GM18867 (cell line): ENCODE measurements around the gene ERICH6B.

Source experiments
- ATAC-seq: cut with Tn5 transposase; IDR thresholded peaks from one replicate; pipeline ENCODE4 v1.9.1; 2021; ENCODE audit warnings: mild to moderate bottlenecking, moderate library complexity; ENCODE audit not compliant: unreplicated experiment

The ERICH6B gene

GRCh38 chr13:45545686-45546409 lies 69.7 kb downstream of the ERICH6B start:
- ATAC-seq, result no peak

- no peak for ATAC-seq
These were observed 71.0 kb downstream of the ERICH6B start for GRCh38 chr13:45544520-45544919.

- ATAC-seq, result no peak
These were observed 72.7 kb downstream of the ERICH6B start for GRCh38 chr13:45542878-45543277.

GRCh38 chr13:45542391-45542790 lies 73.1 kb downstream of the ERICH6B start:
- no peak for ATAC-seq

GRCh38 chr13:45541806-45542205 lies 73.7 kb downstream of the ERICH6B start:
- no peak for ATAC-seq

- ATAC-seq, result no peak
These were observed 74.7 kb downstream of the ERICH6B start for GRCh38 chr13:45540864-45541263.

GRCh38 chr13:45540195-45540594 lies 75.3 kb downstream of the ERICH6B start:
- no peak for ATAC-seq

GRCh38 chr13:45538382-45538781 lies 77.2 kb downstream of the ERICH6B start:
- no peak for ATAC-seq

GRCh38 chr13:45537516-45537915 lies 78.0 kb downstream of the ERICH6B start:
- ATAC-seq, result no peak

- no peak for ATAC-seq
These were observed 79.3 kb downstream of the ERICH6B start for GRCh38 chr13:45536224-45536623.

GRCh38 chr13:45534604-45535003 lies 80.9 kb downstream of the ERICH6B start:
- no peak for ATAC-seq

GRCh38 chr13:45529758-45530157 lies 85.8 kb downstream of the ERICH6B start:
- ATAC-seq, result no peak

GRCh38 chr13:45527699-45528462 lies 87.7 kb downstream of the ERICH6B start:
- ATAC-seq, result no peak

- no peak for ATAC-seq
These were observed 93.0 kb downstream of the ERICH6B start for GRCh38 chr13:45522571-45522970.

GRCh38 chr13:45521297-45521696 lies 94.2 kb downstream of the ERICH6B start:
- no peak for ATAC-seq

- no peak for ATAC-seq
These were observed 96.0 kb downstream of the ERICH6B start for GRCh38 chr13:45519493-45519892.

- no peak for ATAC-seq
These were observed 96.9 kb downstream of the ERICH6B start for GRCh38 chr13:45518525-45519245.

GRCh38 chr13:45516757-45517156 lies 98.8 kb downstream of the ERICH6B start:
- ATAC-seq, result no peak

- no peak for ATAC-seq
These were observed 103.4 kb downstream of the ERICH6B start for GRCh38 chr13:45512098-45512496.

GRCh38 chr13:45511310-45512097 lies 104.0 kb downstream of the ERICH6B start:
- ATAC-seq, result no peak

- no peak for ATAC-seq
These were observed 104.9 kb downstream of the ERICH6B start for GRCh38 chr13:45510672-45511071.
